A549 treated with AZD9567 at 1 μM for 4 hours (cell line): ENCODE data around the gene MGAT4D. TPM values are rescaled to one million over a fixed set of nuclear protein-coding genes. Genes with fewer than 3 reads are reported as not detected.

Source experiments
- total RNA-seq: library from RNA; stranded (reverse); fragments of 200-300 nt; extraction: Qiagen RNA extraction; gene quantifications from 5 replicates; pipeline ENCODE4 v1.2.3, GENCODE V29; 2022; ENCODE audit not compliant: insufficient read depth

MGAT4D gene
- total RNA-seq = not detected in 5 replicates

DNA sequence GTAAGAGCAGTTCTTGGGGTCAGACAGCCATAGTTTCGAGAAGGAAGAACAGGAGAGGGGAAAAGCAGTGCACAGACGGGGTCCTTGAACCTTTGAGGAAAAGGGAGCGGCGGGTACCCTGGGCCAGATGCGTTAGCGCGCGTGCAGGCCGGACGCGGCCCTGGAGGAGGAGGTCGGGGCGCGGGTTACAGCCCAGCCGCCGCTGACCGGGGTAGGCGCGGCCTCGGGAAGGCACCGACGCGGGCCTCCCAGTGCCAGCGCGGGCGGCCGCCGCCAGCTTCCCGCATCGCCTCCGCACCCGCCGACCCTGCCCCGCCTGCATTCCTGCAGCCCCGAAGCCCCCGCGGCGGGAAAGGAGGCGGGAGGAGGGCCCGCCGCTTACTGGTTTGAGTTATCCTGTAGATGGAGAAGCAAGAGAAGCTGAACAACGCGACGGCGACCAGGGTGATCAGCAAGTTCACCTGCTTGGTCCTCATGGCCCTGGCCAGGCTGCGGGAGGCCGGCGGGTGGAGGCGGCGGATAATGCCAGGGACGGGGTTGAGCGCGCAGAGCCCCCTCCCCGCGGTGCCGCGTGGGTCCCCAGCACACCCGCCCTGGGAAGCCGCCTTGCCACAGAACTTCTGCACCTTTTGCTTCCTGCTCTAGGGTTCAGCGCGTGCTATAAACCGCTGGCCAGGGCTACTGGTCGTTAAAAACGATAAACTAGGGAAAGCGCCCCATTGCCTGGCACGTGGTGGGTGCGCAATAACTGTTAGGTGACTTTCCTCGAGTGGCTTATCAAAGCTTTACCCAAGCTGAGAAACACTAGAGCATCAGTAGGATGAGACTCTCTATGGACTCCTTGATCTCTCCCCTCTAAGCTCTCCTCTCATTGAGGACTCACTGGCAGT is at the start of gene MGAT4D:
MGAT4D (minus strand) TSS at position 547 of the 890 bp plus-strand sequence; CDS start at position 476, 71 bp downstream.

GRCh38 chr4:140523857-140524742 is 26.0 kb upstream of the MGAT4D start, which contains the start of gene ELMOD2:
Gene ELMOD2, plus strand, starts transcription at chr4:140524168. Its CDS starts 1,261 bp downstream, at chr4:140525429.

GRCh38 chr4:140427106-140427918 is 70.8 kb downstream of the MGAT4D start, which contains the start of gene CLGN:
Gene CLGN, minus strand, starts transcription at chr4:140427648. Its CDS starts 14,570 bp downstream, at chr4:140413078.

Other genes starting within 250 kb of the MGAT4D start
- 21.6 to 39.3 TPM (median 35.8 TPM) in 5 replicates for gene SCOC, start 124.6 kb downstream of the MGAT4D start, total RNA-seq
- gene CLGN, start 70.6 kb downstream of the MGAT4D start, total RNA-seq = 4.7 to 7.7 TPM (median 5.5 TPM) in 5 replicates
- gene ELMOD2, start 25.9 kb upstream of the MGAT4D start, total RNA-seq = 8.7 to 13.6 TPM (median 11.7 TPM) in 5 replicates
- gene UCP1, start 70.7 kb upstream of the MGAT4D start, total RNA-seq = 0.07 to 0.11 TPM (median 0.08 TPM) in 4 of 5 replicates, not detected in the other